Hematopoietic multipotent progenitor cell treated with erythropoietin and hydrocortisone succinate and interleukin-3 and kit ligand, for 15 days (in vitro differentiated cells): ENCODE data around the gene CLEC16A.

ENCODE experiments used
- DNase-seq: peaks from one replicate; pipeline ENCODE4 v3.0.0-alpha.2; 2015; ENCODE audit warnings: low spot score

CLEC16A gene

GRCh38 chr16:11142951-11143350 lies 198.6 kb downstream of the CLEC16A start:
- DNase-seq = no peak

GRCh38 chr16:11143372-11144035 lies 199.1 kb downstream of the CLEC16A start:
- DNase-seq = no peak

GRCh38 chr16:11144122-11144521 lies 199.8 kb downstream of the CLEC16A start:
- no peak for DNase-seq

GRCh38 chr16:11145173-11145818 lies 200.9 kb downstream of the CLEC16A start:
- DNase-seq = no peak

- DNase-seq = no peak
Measured at GRCh38 chr16:11145819-11146211, 201.5 kb downstream of the CLEC16A start.

- DNase-seq = no peak
Measured at GRCh38 chr16:11147033-11147753, 202.8 kb downstream of the CLEC16A start.

- DNase-seq = no peak
Measured at GRCh38 chr16:11147754-11148444, 203.5 kb downstream of the CLEC16A start.

GRCh38 chr16:11149011-11149616 lies 204.8 kb downstream of the CLEC16A start:
- no peak for DNase-seq

- no peak for DNase-seq
Measured at GRCh38 chr16:11150190-11150589, 205.8 kb downstream of the CLEC16A start.

- DNase-seq = no peak
Measured at GRCh38 chr16:11151156-11151884, 207.0 kb downstream of the CLEC16A start.

- no peak for DNase-seq
Measured at GRCh38 chr16:11151885-11152629, 207.7 kb downstream of the CLEC16A start.

- no peak for DNase-seq
Measured at GRCh38 chr16:11152677-11153331, 208.4 kb downstream of the CLEC16A start.

- DNase-seq = no peak
Measured at GRCh38 chr16:11155284-11155806, 211.0 kb downstream of the CLEC16A start.

GRCh38 chr16:11156401-11156800 lies 212.0 kb downstream of the CLEC16A start:
- DNase-seq = no peak

GRCh38 chr16:11157143-11157542 lies 212.8 kb downstream of the CLEC16A start:
- DNase-seq = no peak

GRCh38 chr16:11158018-11158417 lies 213.7 kb downstream of the CLEC16A start:
- no peak for DNase-seq

GRCh38 chr16:11159282-11159681 lies 214.9 kb downstream of the CLEC16A start:
- DNase-seq = no peak

- no peak for DNase-seq
Measured at GRCh38 chr16:11160676-11161115, 216.3 kb downstream of the CLEC16A start.

GRCh38 chr16:11161439-11161838 lies 217.1 kb downstream of the CLEC16A start:
- DNase-seq = no peak

GRCh38 chr16:11161974-11162373 lies 217.6 kb downstream of the CLEC16A start:
- DNase-seq = no peak
